Hindlimb muscle (tissue), 1 donor: ENCODE data around the gene LRP4. TPM values are rescaled to one million over a fixed set of nuclear protein-coding genes. Genes with fewer than 3 reads are reported as not detected.
A peak's percentile ranks its signal among the peaks of the same experiment; 100 is the strongest.

Source experiments
- DNase-seq: peaks from one replicate; pipeline ENCODE4 v3.0.0-alpha.2; 2013
- polyA plus RNA-seq: library from polyadenylated mRNA; unstranded; fragments of 120-200 nt; gene quantifications from one replicate; pipeline ENCODE4 v1.2.1, GENCODE V29; 2013; ENCODE audit not compliant: insufficient read length

LRP4 gene
- polyA plus RNA-seq, 1 donor = 20.7 TPM

- DNase-seq = peak; percentile 92
These were observed 72.4 kb downstream of the LRP4 start, which contains the start of gene CKAP5 for GRCh38 chr11:46845740-46846509. Gene CKAP5 (minus strand): TSS chr11:46846280. CDS start chr11:46821231, 25,049 bp downstream.

GRCh38 chr11:46845440-46845739 is 73.0 kb downstream of the LRP4 start:
- DNase-seq = no peak

- DNase-seq = no peak
These were observed 78.2 kb downstream of the LRP4 start for GRCh38 chr11:46840116-46840515.

GRCh38 chr11:46838501-46838900 is 79.8 kb downstream of the LRP4 start:
- no peak for DNase-seq

GRCh38 chr11:46837860-46838259 is 80.5 kb downstream of the LRP4 start:
- no peak for DNase-seq

- no peak for DNase-seq
These were observed 81.5 kb downstream of the LRP4 start for GRCh38 chr11:46836870-46837269.

GRCh38 chr11:46836431-46836830 is 81.9 kb downstream of the LRP4 start:
- DNase-seq = no peak

GRCh38 chr11:46835897-46836296 is 82.5 kb downstream of the LRP4 start:
- no peak for DNase-seq

- DNase-seq = no peak
These were observed 83.5 kb downstream of the LRP4 start for GRCh38 chr11:46834821-46835220.

GRCh38 chr11:46832511-46833214 is 85.7 kb downstream of the LRP4 start:
- no peak for DNase-seq

- DNase-seq = no peak
These were observed 90.4 kb downstream of the LRP4 start for GRCh38 chr11:46827995-46828394.

- DNase-seq = peak; percentile 83
These were observed 91.9 kb downstream of the LRP4 start for GRCh38 chr11:46826310-46827044.

- DNase-seq = no peak
These were observed 109.4 kb downstream of the LRP4 start for GRCh38 chr11:46808799-46809431.

Other genes starting within 250 kb of the LRP4 start
- 38.5 TPM for gene ARHGAP1, start 217.9 kb downstream of the LRP4 start, polyA plus RNA-seq
- gene ZNF408, start 217.5 kb downstream of the LRP4 start, polyA plus RNA-seq = 7.9 TPM
- gene F2, start 199.3 kb downstream of the LRP4 start, polyA plus RNA-seq = not detected
- 47.7 TPM for gene CKAP5, start 72.3 kb downstream of the LRP4 start, polyA plus RNA-seq
- gene CSTPP1, start 18.2 kb upstream of the LRP4 start, polyA plus RNA-seq = 21.2 TPM